NT2/D1 (cell line): ENCODE measurements around the gene SSUH2.

Source experiments
- YY1 ChIP-seq: IDR thresholded peaks from 2 replicates; pipeline ENCODE4 v1.6.1; 2011; ENCODE audit not compliant: insufficient read length, insufficient read depth
- ZNF274 ChIP-seq: IDR thresholded peaks from 2 replicates; pipeline ENCODE4 v1.6.1; 2011; ENCODE audit warnings: mild to moderate bottlenecking, low read depth, low read length

GRCh38 chr3:8575364-8576104 lies 69.1 kb downstream of the SSUH2 start:
- TF ChIP-seq YY1 (no peak), ZNF274 (no peak)
